Vagina (tissue), 2 donors: ENCODE data around the gene NID1.

Source experiments
- POLR2A ChIP-seq, 2 donors: fragments of 450-650 bp; IDR thresholded peaks; one replicate each; pipeline ENCODE4 v1.6.1; 2017; ENCODE audit warnings: antibody characterized with exemption in 2 of 2, mild to moderate bottlenecking in 2 of 2, moderate library complexity in 2 of 2
- POLR2AphosphoS5 ChIP-seq, 2 donors: sonication (generic); formaldehyde crosslinking; IDR thresholded peaks; one replicate each; pipeline ENCODE4 v1.9.0; 2017; ENCODE audit warnings: antibody characterized with exemption in 2 of 2, mild to moderate bottlenecking in 2 of 2, low read depth in 1 of 2; ENCODE audit not compliant: insufficient read depth in 1 of 2
- TF ChIP-seq, protein P1 (sequence below), 3 experiments: fragments of 450-650 bp in 2 of 3; fragments of 200-600 bp in 1 of 3; sonication (generic) in 1 of 3; IDR thresholded peaks; one replicate each; pipeline ENCODE4 v1.5.1; 2017 to 2019; ENCODE audit warnings: antibody characterized with exemption in 3 of 3, mild to moderate bottlenecking in 2 of 3, moderate library complexity in 2 of 3

DNA sequence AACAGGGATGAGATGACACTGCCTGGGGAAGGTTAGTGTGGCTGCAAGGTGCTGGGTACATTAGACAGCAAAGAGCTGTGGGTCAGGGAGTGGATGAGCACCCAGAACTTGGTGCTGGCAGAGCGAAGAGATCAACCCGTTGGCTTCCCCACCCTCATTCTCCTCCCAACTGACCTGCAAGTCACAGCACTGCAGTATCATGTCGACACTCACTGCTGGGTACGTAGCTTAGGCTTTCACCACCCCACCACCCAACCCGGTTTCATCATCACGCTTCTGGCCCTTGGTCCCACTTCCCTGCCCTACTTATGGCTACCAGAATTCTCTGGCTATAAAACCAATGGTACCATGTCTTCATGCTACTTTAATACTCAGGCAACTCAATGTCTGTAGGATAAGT lies 124.6 kb downstream of the NID1 start:
- TF ChIP-seq, protein P1, sequence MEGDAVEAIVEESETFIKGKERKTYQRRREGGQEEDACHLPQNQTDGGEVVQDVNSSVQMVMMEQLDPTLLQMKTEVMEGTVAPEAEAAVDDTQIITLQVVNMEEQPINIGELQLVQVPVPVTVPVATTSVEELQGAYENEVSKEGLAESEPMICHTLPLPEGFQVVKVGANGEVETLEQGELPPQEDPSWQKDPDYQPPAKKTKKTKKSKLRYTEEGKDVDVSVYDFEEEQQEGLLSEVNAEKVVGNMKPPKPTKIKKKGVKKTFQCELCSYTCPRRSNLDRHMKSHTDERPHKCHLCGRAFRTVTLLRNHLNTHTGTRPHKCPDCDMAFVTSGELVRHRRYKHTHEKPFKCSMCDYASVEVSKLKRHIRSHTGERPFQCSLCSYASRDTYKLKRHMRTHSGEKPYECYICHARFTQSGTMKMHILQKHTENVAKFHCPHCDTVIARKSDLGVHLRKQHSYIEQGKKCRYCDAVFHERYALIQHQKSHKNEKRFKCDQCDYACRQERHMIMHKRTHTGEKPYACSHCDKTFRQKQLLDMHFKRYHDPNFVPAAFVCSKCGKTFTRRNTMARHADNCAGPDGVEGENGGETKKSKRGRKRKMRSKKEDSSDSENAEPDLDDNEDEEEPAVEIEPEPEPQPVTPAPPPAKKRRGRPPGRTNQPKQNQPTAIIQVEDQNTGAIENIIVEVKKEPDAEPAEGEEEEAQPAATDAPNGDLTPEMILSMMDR (IDR thresholded peaks at IDR 0.05): no peak
- no peak for TF ChIP-seq POLR2AphosphoS5 (IDR thresholded peaks at IDR 0.05; ENCODE audit: insufficient read depth in 1 of 2, low read depth in 1 of 2)
- TF ChIP-seq POLR2A (IDR thresholded peaks at IDR 0.05): no peak
